GM21825 (cell line): ENCODE results near the gene ATP2C2.

ENCODE experiments used
- ATAC-seq: cut with Tn5 transposase; IDR thresholded peaks from one replicate; pipeline ENCODE4 v1.9.1; 2021; ENCODE audit warnings: mild to moderate bottlenecking, moderate library complexity; ENCODE audit not compliant: unreplicated experiment

ATP2C2 gene

GRCh38 chr16:84508502-84508901, 140.2 kb downstream of the ATP2C2 start:
- ATAC-seq, result no peak

- no peak for ATAC-seq
Measured at GRCh38 chr16:84509032-84509950, 141.0 kb downstream of the ATP2C2 start.

- no peak for ATAC-seq
Measured at GRCh38 chr16:84511180-84511800, 143.0 kb downstream of the ATP2C2 start.

GRCh38 chr16:84511831-84512230, 143.5 kb downstream of the ATP2C2 start:
- no peak for ATAC-seq

- no peak for ATAC-seq
Measured at GRCh38 chr16:84513123-84513522, 144.8 kb downstream of the ATP2C2 start.

GRCh38 chr16:84513666-84514065, 145.3 kb downstream of the ATP2C2 start:
- no peak for ATAC-seq
